ENCODE results near the gene CAPS.

The CAPS gene

DNA sequence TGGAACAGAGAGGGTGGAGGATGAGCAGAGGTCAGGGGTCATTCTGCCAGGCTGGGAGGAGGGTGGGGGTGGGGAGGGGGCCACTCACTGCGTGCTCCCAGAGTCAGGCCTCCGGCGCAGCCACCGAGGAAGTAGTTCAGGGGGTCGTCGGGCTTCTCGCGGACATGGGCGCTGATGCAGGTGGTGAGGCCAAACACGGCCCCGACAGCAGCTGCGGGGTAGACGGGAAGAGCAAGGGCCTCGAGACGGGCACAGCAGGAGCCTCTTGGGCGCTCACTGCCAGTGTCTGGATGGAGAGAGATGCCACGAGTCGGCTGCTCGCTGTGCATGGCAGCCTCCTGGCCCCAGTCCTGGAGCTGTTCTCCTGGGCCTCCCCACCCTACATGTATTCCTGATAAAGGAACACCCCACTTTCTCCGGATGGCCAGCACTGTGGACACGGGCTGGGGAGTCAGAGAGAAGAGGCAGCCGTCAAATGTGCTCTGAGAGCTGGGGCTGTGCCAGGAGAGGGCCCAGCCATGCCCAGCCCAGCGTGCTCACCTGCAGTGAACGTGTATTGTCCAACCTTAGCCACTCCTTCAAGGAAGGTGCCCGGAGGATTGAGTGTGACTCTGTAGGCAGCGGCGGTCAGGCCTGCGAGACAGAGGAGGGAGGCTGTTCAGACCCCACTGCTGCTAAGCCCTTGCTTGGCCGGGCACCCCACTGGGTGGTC is 17.5 kb upstream of the CAPS start:
- Histone ChIP-seq H2BK15ac (ENCODE audit: low read depth, poor library complexity, severe bottlenecking) (no peak overlapping the region), H3K79me1 (replicated peaks; ENCODE audit: low read length, poor library complexity, severe bottlenecking) (peaks cover 43% of the 10 kb centered on the region), H3K27ac (ENCODE audit: low read length, poor library complexity, severe bottlenecking) (no peak overlapping the region), H3K23ac (ENCODE audit: low read length in 2 of 2) (no peak overlapping the region), H3K4me1 (ENCODE audit: control insufficient read depth, insufficient read depth, low read depth, low read length) (peaks cover 39% of the 10 kb centered on the region), H3K27me3 (ENCODE audit: control insufficient read depth in 1 of 2, insufficient read depth in 1 of 2, low read length in 2 of 2) (peaks cover 0 to 11% of the 10 kb centered on the region in 2 experiments), H4K91ac (ENCODE audit: low read length) (no peak overlapping the region), H3K4me3 (ENCODE audit: insufficient read depth in 1 of 2, low read depth in 1 of 2, low read length in 2 of 2) (no peak overlapping the region), H3K9me3 (ENCODE audit: control insufficient read depth, low read length) (no peaks in the 10 kb centered on the region), H4K8ac (ENCODE audit: low read length) (no peak overlapping the region), H2AFZ (ENCODE audit: low read depth, low read length) (no peak overlapping the region), H3K14ac (ENCODE audit: low read length in 2 of 2) (no peak overlapping the region), H2BK5ac (ENCODE audit: low read depth, low read length, poor library complexity, severe bottlenecking) (no peak overlapping the region), H2AK5ac (ENCODE audit: low read length, severe bottlenecking) (no peak overlapping the region), H2BK12ac (ENCODE audit: low read length in 2 of 2) (no peak overlapping the region), H3K4me2 (ENCODE audit: low read length, poor library complexity, severe bottlenecking) (no peak overlapping the region), H2BK120ac (ENCODE audit: low read depth, low read length) (no peak overlapping the region), H3K4ac (ENCODE audit: low read depth in 1 of 2, low read length in 2 of 2) (no peak overlapping the region), H3K9ac (ENCODE audit: low read length) (no peak overlapping the region), H3K18ac (ENCODE audit: low read depth in 1 of 2, low read length in 2 of 2) (no peak overlapping the region), H3K36me3 (ENCODE audit: control insufficient read depth in 1 of 2, insufficient read depth in 2 of 2, low read depth in 1 of 2, low read length in 2 of 2) (peaks cover 38 to 60% of the 10 kb centered on the region in 2 experiments)
- WGBS = 98% methylated on average over 29 of the region's 29 CpGs
- DNase-seq = no peak

GRCh38 chr19:5897189-5897969 is 16.7 kb upstream of the CAPS start:
- Histone ChIP-seq H4K91ac (ENCODE audit: low read length) (no peak overlapping the region), H3K27me3 (ENCODE audit: control insufficient read depth in 1 of 2, insufficient read depth in 1 of 2, low read length in 2 of 2) (peaks cover 0 to 3% of the 10 kb centered on the region in 2 experiments), H2BK120ac (ENCODE audit: low read depth, low read length) (no peak overlapping the region), H2BK12ac (ENCODE audit: low read length in 2 of 2) (no peak overlapping the region), H3K4ac (ENCODE audit: low read depth in 1 of 2, low read length in 2 of 2) (no peak overlapping the region), H3K4me3 (ENCODE audit: insufficient read depth in 1 of 2, low read depth in 1 of 2, low read length in 2 of 2) (no peak overlapping the region), H3K79me1 (replicated peaks; ENCODE audit: low read length, poor library complexity, severe bottlenecking) (peaks cover 44% of the 10 kb centered on the region), H2BK15ac (ENCODE audit: low read depth, poor library complexity, severe bottlenecking) (peak overlapping the region; percentile 12), H3K27ac (ENCODE audit: low read length, poor library complexity, severe bottlenecking) (no peak overlapping the region), H2AK5ac (ENCODE audit: low read length, severe bottlenecking) (no peak overlapping the region), H3K4me1 (ENCODE audit: control insufficient read depth, insufficient read depth, low read depth, low read length) (peaks cover 34% of the 10 kb centered on the region), H3K9me3 (ENCODE audit: control insufficient read depth, low read length) (no peaks in the 10 kb centered on the region), H2BK5ac (ENCODE audit: low read depth, low read length, poor library complexity, severe bottlenecking) (no peak overlapping the region), H3K36me3 (ENCODE audit: control insufficient read depth in 1 of 2, insufficient read depth in 2 of 2, low read depth in 1 of 2, low read length in 2 of 2) (peaks cover 38 to 60% of the 10 kb centered on the region in 2 experiments), H3K4me2 (ENCODE audit: low read length, poor library complexity, severe bottlenecking) (no peak overlapping the region), H3K18ac (ENCODE audit: low read depth in 1 of 2, low read length in 2 of 2) (no peak overlapping the region), H3K23ac (ENCODE audit: low read length in 2 of 2) (peak overlapping the region in 1 of 2 experiments; percentile 9), H3K14ac (ENCODE audit: low read length in 2 of 2) (no peak overlapping the region), H2AFZ (ENCODE audit: low read depth, low read length) (no peak overlapping the region), H4K8ac (ENCODE audit: low read length) (no peak overlapping the region), H3K9ac (ENCODE audit: low read length) (no peak overlapping the region)
- no peak for DNase-seq
- WGBS = 95% methylated on average over 30 of the region's 30 CpGs

- no peak overlapping the region for H3K18ac ChIP-seq (ENCODE audit: low read depth in 1 of 2, low read length in 2 of 2)
- no peak overlapping the region for H2AK5ac ChIP-seq (ENCODE audit: low read length, severe bottlenecking)
- H3K4ac ChIP-seq (ENCODE audit: low read depth in 1 of 2, low read length in 2 of 2) = no peak overlapping the region
- H3K27ac ChIP-seq (ENCODE audit: low read length, poor library complexity, severe bottlenecking) = no peak overlapping the region
- H3K9me3 ChIP-seq (ENCODE audit: control insufficient read depth, low read length) = no peaks in the 10 kb centered on the region
- no peak overlapping the region for H3K14ac ChIP-seq (ENCODE audit: low read length in 2 of 2)
- H3K36me3 ChIP-seq (ENCODE audit: control insufficient read depth in 1 of 2, insufficient read depth in 2 of 2, low read depth in 1 of 2, low read length in 2 of 2) = peaks cover 31 to 50% of the 10 kb centered on the region in 2 experiments
- H2BK12ac ChIP-seq (ENCODE audit: low read length in 2 of 2) = peak overlapping the region in 1 of 2 experiments; percentile 50
- no peak overlapping the region for H2BK5ac ChIP-seq (ENCODE audit: low read depth, low read length, poor library complexity, severe bottlenecking)
- no peak overlapping the region for H2BK120ac ChIP-seq (ENCODE audit: low read depth, low read length)
- H4K91ac ChIP-seq (ENCODE audit: low read length) = no peak overlapping the region
- no peak overlapping the region for H2AFZ ChIP-seq (ENCODE audit: low read depth, low read length)
- no peak overlapping the region for H3K9ac ChIP-seq (ENCODE audit: low read length)
- no peak overlapping the region for H3K4me2 ChIP-seq (ENCODE audit: low read length, poor library complexity, severe bottlenecking)
- no peak for DNase-seq
- peaks cover 45% of the 10 kb centered on the region for H3K79me1 ChIP-seq (replicated peaks; ENCODE audit: low read length, poor library complexity, severe bottlenecking)
- H3K27me3 ChIP-seq (ENCODE audit: control insufficient read depth in 1 of 2, insufficient read depth in 1 of 2, low read length in 2 of 2) = no peaks in the 10 kb centered on the region
- H3K4me3 ChIP-seq (ENCODE audit: insufficient read depth in 1 of 2, low read depth in 1 of 2, low read length in 2 of 2) = no peak overlapping the region
- no peak overlapping the region for H4K8ac ChIP-seq (ENCODE audit: low read length)
- no peak overlapping the region for H3K23ac ChIP-seq (ENCODE audit: low read length in 2 of 2)
- H2BK15ac ChIP-seq (ENCODE audit: low read depth, poor library complexity, severe bottlenecking) = no peak overlapping the region
- 95% methylated on average over 13 of the region's 13 CpGs for WGBS
- H3K4me1 ChIP-seq (ENCODE audit: control insufficient read depth, insufficient read depth, low read depth, low read length) = peaks cover 23% of the 10 kb centered on the region
These were observed 14.1 kb upstream of the CAPS start for GRCh38 chr19:5899728-5900526.

DNA sequence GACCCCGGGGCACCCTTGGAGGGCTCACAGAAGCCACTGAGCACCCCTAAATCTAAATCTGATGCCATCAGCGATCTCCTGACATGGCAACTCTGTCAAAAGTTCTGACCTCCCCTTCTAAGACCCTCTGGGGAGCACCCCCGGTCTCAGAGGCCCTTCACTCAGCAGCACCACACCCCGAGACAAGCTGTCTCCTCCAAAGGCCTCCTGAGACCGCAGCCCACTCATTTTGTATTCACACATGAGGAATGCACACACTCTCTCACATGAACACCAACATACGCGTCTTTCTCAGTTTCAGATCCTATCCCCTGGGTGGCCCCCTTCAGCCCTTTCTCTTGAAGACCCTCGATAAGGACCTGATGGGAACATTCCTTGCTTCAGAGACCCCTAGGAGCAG is 13.1 kb upstream of the CAPS start:
- no peak overlapping the region for H4K91ac ChIP-seq (ENCODE audit: low read length)
- no peak overlapping the region for H2AFZ ChIP-seq (ENCODE audit: low read depth, low read length)
- no peak overlapping the region for H2BK5ac ChIP-seq (ENCODE audit: low read depth, low read length, poor library complexity, severe bottlenecking)
- H2BK120ac ChIP-seq (ENCODE audit: low read depth, low read length) = no peak overlapping the region
- H4K8ac ChIP-seq (ENCODE audit: low read length) = no peak overlapping the region
- peaks cover 24% of the 10 kb centered on the region for H3K4me1 ChIP-seq (ENCODE audit: control insufficient read depth, insufficient read depth, low read depth, low read length)
- no peak overlapping the region for H2AK5ac ChIP-seq (ENCODE audit: low read length, severe bottlenecking)
- no peaks in the 10 kb centered on the region for H3K9me3 ChIP-seq (ENCODE audit: control insufficient read depth, low read length)
- no peak overlapping the region for H3K4ac ChIP-seq (ENCODE audit: low read depth in 1 of 2, low read length in 2 of 2)
- no peak overlapping the region for H3K14ac ChIP-seq (ENCODE audit: low read length in 2 of 2)
- H2BK15ac ChIP-seq (ENCODE audit: low read depth, poor library complexity, severe bottlenecking) = no peak overlapping the region
- peaks cover 39% of the 10 kb centered on the region for H3K79me1 ChIP-seq (replicated peaks; ENCODE audit: low read length, poor library complexity, severe bottlenecking)
- H3K9ac ChIP-seq (ENCODE audit: low read length) = peak overlapping the region; percentile 51
- H3K23ac ChIP-seq (ENCODE audit: low read length in 2 of 2) = no peak overlapping the region
- H3K36me3 ChIP-seq (ENCODE audit: control insufficient read depth in 1 of 2, insufficient read depth in 2 of 2, low read depth in 1 of 2, low read length in 2 of 2) = peaks cover 20 to 39% of the 10 kb centered on the region in 2 experiments
- no peak overlapping the region for H3K4me2 ChIP-seq (ENCODE audit: low read length, poor library complexity, severe bottlenecking)
- peak overlapping the region in 1 of 2 experiments; percentile 28 for H3K4me3 ChIP-seq (ENCODE audit: insufficient read depth in 1 of 2, low read depth in 1 of 2, low read length in 2 of 2)
- H3K27me3 ChIP-seq (ENCODE audit: control insufficient read depth in 1 of 2, insufficient read depth in 1 of 2, low read length in 2 of 2) = no peaks in the 10 kb centered on the region
- 96% methylated on average over 8 of the region's 8 CpGs for WGBS
- H3K18ac ChIP-seq (ENCODE audit: low read depth in 1 of 2, low read length in 2 of 2) = no peak overlapping the region
- no peak overlapping the region for H3K27ac ChIP-seq (ENCODE audit: low read length, poor library complexity, severe bottlenecking)
- no peak for DNase-seq
- H2BK12ac ChIP-seq (ENCODE audit: low read length in 2 of 2) = no peak overlapping the region
